SIG-M5 (cell line): ENCODE measurements around the gene PSMC1.

Experiments used
- DNase-seq: peaks from one replicate; lab custom pipeline; 2025; lab: John Stamatoyannopoulos, UW

PSMC1 gene

GRCh38 chr14:90302529-90303303 is 46.4 kb downstream of the PSMC1 start:
- DNase-seq = no peak

GRCh38 chr14:90303473-90303872 is 47.1 kb downstream of the PSMC1 start:
- no peak for DNase-seq

DNA sequence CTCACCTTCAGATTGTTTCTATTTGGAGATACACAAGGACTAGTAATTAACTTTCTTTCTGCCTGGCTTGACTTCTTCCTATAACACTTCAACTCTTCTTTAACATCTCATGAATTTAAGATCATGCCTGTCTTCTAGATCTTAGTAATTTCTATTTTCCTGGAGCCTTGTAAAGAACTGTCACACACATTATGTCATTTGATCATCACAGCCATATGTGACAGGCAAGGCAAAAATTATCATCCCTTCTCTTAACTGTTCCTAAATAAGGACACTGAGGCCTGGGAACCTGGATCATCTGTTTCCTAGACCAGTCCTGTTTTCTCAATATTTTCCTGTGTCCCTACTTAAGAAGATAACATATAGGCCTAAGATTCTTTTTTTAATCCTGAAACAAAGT is 48.1 kb downstream of the PSMC1 start:
- no peak for DNase-seq

DNA sequence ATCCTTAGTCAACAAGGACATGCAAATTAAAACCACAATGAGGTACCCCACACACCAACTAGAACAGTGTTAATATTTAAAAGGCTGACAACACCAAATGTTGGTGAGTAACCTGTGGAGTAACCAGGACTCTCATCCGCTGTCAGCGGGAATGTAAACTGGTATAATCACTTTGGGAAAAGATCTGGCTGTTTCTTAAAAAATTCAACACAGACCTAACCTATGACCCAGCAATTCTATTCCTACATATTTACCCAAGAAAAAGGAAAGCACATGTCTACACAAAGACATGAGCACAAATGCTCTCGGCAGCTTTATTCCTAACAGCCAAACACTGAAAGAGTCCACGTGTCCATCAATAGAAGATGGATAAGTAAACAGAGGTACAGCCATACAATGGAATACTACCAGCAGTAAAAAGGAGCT is 48.8 kb downstream of the PSMC1 start:
- no peak for DNase-seq

GRCh38 chr14:90308561-90308960 is 52.2 kb downstream of the PSMC1 start:
- no peak for DNase-seq

DNA sequence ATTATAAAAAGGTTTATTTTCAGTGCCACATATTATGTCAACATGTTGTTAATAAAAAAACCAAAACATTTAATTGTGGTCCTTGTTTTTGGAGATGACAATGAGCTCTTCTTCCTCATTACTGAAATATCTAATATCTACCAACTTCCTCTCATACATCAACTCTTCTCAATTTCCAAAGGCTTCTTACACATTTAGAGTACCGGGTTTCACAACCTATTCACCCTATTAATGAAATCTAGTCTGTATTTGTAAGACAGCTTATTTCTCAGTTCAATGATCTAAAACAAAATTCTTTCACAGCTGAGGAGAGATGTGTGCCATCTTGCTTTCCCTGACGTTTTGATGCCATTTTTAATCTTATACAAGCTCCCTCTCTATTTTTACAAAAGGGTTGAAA is 60.9 kb downstream of the PSMC1 start:
- no peak for DNase-seq

DNA sequence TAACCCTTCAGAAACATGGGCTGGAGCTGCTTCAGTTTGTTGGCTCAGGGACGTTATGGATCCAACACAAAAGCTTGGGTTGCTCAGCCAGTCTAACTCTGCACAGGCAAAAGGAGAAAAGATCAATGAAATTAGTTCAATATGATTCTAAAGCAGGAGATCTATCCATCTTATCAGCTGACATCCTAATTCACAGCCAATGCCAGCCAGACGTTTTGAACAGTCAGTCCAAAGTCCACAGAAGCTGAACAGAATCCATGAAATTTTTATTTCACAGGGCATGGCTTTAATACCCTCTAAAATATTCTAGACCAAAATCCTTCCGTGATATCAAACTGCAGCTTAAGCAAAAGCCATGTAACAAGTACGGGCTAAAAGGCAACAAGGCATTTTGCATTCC is 61.7 kb downstream of the PSMC1 start:
- DNase-seq = no peak

DNA sequence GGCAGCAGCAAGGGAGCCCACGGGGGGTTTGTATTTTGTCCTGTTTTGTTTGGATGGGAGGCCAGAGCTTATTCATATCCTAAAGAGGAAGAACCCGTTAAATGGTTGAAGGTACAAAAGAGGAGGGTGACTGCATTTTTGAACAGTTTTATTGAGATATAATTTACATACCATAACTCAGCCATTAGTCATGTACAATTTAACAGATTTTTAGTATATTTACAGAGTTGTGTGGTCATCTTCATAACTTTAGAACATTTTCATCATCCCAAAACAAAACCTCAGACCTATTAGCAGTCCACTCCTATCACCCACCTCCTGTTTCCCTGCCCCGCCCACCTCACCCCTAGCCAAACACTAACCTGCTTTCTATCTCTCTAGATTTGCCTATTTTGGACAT is 62.8 kb downstream of the PSMC1 start:
- no peak for DNase-seq

GRCh38 chr14:90319634-90320541 is 63.5 kb downstream of the PSMC1 start:
- no peak for DNase-seq

DNA sequence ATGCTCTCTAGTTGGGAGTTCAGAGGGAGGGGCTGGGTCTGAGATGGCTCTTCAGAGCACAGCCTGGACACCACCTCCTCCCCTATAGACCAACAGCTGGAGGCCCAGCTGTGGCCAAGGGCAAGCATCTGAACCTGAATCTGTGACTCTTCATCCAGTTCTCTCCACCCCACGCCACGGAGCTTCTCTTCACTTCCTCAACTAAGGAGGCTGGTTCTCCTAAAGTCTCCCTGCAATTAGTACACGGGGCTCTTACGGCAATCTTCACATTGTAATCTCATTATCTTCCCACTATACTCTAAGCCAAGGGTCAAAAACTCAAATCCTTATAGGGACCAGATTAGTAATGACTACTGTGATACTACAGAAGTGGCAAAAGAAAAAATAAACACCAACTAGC is 65.5 kb downstream of the PSMC1 start:
- no peak for DNase-seq
